Stimulated activated CD4-positive, alpha-beta T cell treated with anti-CD3 and anti-CD28 coated beads, Interleukin-4, amount 100 ng/mL, for 1 hour (primary cell): ENCODE measurements around the gene SKI.

Experiments used
- DNase-seq: peaks from one replicate; pipeline ENCODE4 v3.0.0-alpha.2; 2020

SKI gene

GRCh38 chr1:2210786-2211185, 17.3 kb upstream of the SKI start:
- DNase-seq = no peak

DNA sequence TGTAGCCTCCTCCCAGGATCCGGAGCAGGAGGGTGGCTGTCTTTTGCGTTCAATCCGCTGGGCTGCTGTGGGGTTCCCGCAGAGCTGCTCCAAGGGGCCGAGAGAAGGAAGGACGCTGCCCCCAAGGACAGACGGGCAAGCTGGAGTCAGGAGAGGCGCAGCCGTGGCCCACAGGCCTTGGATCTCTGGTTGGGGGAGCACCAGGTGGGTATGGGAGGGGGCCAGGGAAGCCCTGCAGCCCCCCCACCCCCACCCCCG, 15.9 kb upstream of the SKI start:
- no peak for DNase-seq

GRCh38 chr1:2212532-2213491, 15.3 kb upstream of the SKI start:
- peak; percentile 56 for DNase-seq

DNA sequence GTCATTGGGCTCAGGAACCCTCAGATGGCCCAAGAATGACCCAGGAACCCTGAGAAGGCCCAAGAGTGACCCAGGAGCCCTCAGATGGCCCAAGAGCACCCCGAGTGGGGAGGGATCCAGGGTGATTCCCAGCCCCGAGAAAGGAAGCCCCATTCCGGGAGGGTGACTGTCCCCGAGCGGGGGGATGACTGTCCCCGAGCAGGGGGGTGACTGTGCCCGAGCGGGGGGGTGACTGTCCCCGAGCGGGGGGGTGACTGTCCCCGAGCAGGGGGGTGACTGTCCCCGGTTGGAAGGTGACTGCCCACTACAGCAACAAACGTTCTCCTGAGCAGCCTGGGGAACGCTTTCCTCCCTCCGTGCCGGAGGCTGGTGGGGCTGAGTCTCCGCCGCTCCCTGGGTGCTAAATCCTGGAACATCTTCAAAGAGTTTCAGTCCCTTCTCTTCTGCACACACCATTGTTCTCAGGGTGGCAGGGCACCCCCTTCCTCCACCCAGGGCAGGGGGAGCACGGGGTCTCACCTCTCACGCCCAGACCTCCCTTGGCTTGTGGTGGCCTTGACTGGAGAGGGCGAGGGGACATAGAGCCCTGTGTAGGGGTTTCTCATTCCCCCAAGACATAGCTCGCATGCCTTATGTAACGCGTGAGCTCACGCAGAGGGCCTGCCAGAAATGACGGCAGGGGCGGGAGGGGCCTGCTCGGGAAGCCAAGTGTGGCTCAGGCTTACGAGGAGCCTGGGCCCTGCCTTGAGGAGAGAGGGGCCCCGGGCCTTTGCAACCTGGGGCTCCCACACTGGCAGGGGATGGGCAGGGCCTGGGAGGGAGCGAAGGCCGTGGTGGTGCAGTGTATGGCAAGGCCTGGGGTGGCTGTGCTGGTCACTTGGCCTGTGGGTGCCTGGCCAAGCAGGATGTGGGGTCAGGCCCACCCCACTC, 14.3 kb upstream of the SKI start:
- DNase-seq = no peak

GRCh38 chr1:2214541-2215241, 13.4 kb upstream of the SKI start:
- no peak for DNase-seq

DNA sequence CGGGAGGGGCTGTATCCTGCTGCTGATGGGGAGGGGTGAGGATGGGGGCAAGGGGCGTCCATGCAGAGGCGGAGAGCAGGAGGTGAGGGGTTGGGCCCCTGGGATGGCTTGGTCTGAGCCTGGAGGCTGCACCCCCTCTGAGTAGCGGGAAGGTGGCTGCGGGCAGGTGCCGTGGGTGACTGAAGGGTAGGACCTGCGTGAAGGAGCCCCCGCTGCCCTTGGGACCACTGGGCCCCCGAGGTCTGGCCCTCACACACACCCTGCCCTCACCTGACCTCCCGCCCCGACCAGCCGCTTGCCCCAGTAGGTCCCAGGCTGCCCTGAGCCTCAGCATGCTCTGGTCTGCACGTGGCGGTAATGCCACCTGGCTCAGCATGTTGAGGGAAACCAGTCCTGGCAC, 12.8 kb upstream of the SKI start:
- DNase-seq = no peak

- DNase-seq = no peak
Observed at GRCh38 chr1:2215909-2216766, 12.0 kb upstream of the SKI start.

- no peak for DNase-seq
Observed at GRCh38 chr1:2216767-2217058, 11.4 kb upstream of the SKI start.

DNA sequence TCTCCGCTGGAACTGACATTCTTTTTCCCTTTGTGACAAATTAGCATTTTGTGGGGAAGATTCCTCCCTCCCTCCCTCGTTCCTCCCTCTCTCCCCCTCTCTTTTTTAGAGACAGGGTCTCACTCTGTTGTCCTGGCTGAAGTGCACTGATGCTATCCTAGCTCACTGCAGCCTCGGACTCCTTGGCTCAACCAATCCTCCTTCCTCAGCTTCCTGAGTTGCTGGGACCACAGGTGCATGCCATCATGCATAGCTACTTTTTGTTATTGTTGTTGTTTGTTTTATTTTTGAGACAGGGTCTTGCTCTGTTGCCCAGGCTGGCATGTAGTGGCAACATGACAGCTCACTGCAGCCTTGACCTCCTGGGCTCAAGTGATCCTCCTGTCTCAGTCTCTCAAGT, 6.8 kb upstream of the SKI start:
- no peak for DNase-seq

- no peak for DNase-seq
Observed at GRCh38 chr1:2224170-2224584, 3.9 kb upstream of the SKI start.

DNA sequence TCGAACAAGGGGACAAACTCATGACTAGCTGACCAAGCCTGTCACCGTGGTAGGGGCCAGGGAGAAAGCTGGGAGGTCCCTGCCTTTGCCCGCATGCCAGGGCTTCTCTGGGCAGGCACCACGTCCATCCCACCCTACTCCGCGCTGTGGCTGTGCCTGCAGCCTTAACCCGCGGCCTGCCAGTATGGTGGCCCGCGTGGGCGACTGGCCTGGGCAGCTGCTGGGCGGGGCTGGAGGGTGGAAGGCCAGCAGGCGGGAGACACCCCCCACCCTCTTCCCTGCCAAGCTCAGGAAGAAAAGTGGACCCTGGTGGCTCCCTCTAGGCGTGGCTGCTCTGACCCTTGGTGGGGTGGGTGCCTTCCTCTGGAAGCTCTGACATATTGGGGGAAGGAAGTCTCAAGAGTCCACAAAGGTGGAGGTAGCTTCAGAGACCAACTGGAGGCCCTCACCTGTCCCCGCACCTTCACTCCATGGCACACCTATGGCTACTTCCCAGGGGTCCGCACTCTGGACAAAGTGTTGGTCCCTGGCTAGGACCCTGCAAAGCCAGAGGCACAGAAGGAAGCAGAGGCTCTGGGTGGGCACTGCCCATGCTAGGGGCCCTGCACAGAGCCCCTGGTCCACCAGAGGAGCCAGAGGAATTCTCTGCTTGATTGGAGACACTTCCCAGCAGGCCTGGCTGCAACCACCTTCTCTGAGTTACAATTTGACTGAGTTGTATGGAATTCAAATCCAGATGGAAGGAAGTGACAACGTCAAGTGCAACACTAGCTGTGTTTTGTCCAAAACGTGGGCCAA, 3.3 kb upstream of the SKI start:
- no peak for DNase-seq

DNA sequence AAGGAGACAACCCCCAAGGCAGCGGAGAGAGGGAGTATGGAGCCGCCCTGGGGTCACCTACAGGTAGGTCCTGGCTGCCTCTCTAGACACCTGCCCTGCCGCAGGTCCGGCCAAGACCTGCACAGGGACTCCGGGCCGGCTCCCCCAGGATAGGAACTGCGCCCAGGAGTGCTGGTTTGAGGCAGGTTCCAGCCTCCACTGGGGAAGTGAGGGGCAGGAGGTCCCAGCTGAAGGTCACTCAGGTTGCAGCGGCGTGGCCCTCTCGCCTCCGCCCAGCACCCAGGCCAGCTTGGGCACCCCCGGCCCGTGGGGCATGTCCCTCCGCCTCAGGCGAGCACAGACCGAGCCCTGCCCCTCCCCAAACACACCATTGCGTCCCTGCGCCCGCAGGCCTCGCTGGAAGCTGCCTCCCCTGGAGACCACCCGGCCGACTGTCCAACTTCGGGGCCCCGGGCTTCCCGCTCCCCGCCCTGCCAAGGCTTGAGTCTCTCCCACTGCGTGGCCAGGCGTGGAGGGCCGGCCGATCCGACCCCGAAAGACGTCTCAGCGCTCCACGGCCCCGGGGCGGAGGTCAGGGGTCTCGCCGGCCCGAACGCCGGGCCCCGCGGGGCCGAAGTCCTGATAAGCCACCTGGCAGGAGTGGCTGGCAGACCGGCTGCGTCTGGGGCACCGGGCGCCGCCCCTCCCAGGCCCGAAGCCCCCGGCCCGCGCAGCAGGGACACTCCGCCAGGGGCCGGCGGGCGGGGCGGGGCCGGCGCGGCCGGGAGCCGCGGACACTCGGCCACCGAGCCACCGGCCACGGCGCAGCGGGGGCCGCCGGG, 1.4 kb upstream of the SKI start:
- no peak for DNase-seq

- DNase-seq = peak; percentile 93
Observed at GRCh38 chr1:2227346-2228156, 568 bp upstream of the SKI start.

DNA sequence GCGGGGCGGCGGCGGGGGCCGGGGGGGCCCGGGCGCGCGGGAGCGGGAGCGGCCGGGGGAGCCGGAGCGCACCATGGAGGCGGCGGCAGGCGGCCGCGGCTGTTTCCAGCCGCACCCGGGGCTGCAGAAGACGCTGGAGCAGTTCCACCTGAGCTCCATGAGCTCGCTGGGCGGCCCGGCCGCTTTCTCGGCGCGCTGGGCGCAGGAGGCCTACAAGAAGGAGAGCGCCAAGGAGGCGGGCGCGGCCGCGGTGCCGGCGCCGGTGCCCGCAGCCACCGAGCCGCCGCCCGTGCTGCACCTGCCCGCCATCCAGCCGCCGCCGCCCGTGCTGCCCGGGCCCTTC, 546 bp downstream of the SKI start:
- DNase-seq = no peak

- peak; percentile 61 for DNase-seq
Observed at GRCh38 chr1:2229037-2229864, 1.1 kb downstream of the SKI start.

- no peak for DNase-seq
Observed at GRCh38 chr1:2229911-2230731, 2.0 kb downstream of the SKI start.

DNA sequence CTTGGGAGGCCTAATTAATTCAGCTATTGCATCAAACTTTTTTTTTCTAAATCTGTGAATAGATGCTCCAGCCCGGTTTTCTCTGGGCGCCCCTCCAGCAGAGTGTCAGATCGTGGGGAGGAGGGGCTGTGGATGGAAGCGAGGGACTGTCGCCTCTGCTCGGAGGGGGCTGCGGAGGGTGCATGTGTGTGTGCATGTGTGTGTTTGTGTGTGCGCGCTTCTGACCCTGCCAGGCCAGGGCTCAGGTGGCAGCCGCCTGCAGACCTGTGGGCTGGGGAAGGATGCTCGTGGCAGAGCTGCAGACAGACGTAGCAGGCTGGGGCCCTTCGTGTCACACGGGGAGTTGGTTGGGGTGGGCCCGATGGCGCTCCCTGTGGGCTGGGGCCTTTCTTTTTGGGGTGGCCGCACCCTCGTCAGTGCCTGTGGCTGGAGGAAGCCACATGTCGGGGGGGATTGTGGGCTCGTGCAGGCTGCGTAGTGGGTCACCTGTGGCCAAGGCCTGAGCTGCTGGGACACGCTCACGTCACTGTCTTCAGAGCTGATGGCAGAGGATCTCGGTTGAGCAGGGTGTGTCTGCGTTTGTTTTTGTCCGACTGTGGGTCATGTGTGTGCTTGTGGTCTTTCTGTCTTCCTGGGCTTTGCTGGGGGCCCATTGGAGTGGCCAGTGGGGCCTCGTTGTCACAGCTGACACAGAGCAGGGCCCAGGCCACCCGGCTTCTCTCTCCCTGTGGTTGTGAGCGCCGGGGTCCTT, 2.8 kb downstream of the SKI start:
- peak; percentile 40 for DNase-seq
